CD4-positive, alpha-beta T cell treated with Interleukin-15 for 4 hours (primary cell): ENCODE results near the gene ILKAP.

Experiments
- DNase-seq: peaks from one replicate; pipeline ENCODE4 v3.0.0-alpha.2; 2020; ENCODE audit warnings: low spot score

Gene ILKAP

DNA sequence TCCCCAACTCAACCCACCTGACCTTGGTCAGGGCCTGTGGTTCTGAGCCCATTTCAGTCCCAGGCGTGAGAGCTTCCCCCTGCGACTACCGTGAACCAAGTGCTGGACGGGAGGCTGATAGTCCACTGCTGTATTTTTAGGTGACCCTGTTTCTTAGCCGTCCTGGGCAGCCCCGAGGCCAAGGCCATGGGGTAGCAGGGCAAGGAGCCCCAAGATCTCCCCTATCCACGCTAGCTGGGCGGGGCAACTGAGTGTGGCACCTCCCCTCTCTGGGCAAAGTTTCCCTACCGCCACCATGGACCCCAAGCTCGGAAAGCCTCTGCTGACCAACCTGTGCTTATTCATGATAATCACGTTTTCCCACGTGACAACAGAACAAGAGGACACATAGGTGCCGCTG, 65.6 kb downstream of the ILKAP start:
- DNase-seq, result no peak

DNA sequence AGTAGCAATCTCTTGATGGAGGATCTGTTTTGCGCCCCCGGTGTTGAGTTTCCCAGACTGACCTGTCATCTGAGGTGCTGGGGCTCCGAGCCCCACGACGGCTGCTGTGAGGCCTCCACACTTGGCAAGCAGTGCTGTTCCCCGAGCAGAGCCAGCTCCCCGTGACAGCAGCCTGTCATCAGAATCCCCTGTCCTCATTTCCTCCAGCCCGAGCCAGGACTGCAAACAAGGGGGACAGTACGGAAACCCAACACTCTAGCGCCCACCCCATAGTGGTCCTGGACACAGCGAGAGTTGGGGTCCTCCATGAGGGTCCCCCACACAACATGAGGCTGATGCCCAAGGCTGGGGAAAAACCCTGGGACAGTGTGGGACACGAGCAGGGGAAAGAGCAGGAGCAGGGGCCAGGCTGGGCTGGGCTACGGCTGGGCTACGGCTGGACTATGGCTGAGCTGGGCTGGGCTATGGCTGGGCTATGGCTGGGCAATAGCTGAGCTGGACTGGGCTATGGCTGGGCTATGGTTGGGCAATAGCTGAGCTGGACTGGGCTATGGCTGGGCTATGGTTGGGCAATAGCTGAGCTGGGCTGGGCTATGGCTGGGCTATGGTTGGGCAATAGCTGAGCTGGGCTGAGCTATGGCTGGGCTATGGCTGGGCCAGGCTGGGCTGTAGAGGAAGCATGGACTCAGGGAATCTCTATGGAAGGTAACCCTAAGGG, 66.5 kb downstream of the ILKAP start:
- DNase-seq, result no peak

DNA sequence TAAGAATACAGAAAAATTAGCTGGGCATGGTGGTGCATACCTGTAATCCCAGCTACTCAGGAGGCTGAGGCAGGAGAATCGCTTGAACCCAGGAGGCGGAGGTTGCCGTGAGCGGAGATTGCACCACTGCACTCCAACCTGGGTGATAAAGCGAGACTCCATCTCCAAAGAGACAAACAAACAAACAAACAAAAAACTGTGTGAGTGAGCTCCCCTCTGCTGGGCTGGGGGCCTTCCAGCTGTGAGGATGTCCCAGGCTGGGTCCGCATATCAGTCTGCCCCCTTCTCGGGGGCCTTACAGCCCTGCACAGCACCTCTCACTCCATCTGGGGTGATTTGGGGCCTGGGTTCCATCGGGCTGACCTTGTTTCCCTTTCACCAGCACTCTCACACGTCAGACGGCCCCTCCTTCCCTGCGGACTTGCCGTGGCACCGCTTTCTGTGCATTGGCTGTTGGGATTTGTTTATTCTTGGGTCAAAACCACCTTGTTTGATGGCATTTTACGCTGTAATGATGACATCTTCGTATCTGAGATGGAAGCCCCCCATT, 67.8 kb downstream of the ILKAP start:
- no peak for DNase-seq

DNA sequence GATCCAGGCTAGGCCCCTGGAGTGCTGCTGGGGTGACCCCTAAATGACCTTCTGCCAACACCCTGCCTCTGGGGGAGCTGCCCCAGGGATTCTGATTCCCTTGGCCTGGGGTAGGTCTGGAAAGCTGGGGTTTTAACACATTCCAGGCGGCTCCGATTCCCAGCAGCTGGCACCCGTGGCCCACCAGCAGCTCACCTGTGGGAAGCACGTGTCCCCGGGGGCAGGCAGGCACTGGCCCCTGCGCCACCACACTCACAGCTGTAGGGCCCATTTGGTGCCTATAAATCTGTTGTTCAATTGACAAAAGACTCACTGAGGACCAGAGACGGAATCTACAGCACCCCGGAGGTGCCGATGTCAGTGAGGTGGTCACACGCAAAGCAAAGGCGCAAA, 69.1 kb downstream of the ILKAP start:
- no peak for DNase-seq

DNA sequence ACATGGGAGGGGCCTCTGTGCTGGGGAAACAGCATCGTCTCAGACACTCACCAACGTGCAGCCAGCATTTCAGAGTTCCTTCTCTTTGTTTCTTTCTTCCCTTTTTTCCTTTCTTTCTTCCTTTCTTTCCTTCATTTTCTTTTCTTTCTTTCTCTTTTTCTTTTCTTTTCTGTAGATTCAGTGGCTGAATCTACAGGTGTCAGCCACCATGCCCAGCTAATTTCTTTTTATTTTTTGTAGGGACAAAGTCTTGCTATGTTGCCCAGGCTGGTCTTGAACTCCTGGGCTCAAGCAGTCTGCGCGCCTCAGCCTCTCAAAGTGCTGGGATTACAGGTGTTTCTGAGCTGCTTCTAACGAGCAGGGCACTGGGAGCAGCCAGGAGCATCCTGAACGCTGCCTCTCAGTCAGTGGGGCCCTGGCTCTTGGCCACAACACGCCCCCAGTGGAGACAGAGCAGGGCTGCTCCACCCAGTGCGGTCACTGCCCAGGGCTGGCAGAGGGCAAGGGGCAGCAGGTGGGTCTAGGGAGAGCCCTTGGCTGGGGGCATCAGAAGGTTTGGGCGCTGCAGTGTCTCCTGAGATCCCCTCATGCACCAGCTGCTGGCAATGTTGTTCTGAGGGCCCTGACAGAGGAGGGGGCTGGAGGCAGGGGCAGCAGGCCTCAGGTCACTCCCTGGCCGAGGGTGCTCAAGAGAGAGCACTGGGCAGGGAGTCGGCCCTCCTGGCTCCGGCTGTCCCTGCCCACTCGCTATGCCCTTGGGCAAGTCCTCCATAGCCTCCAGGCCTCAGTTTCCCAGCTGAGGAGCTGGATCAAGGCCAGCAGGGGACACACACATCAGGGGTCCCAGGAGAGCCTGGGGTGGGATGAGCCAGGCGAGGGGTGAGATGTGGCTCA, 69.7 kb downstream of the ILKAP start:
- DNase-seq, result no peak

DNA sequence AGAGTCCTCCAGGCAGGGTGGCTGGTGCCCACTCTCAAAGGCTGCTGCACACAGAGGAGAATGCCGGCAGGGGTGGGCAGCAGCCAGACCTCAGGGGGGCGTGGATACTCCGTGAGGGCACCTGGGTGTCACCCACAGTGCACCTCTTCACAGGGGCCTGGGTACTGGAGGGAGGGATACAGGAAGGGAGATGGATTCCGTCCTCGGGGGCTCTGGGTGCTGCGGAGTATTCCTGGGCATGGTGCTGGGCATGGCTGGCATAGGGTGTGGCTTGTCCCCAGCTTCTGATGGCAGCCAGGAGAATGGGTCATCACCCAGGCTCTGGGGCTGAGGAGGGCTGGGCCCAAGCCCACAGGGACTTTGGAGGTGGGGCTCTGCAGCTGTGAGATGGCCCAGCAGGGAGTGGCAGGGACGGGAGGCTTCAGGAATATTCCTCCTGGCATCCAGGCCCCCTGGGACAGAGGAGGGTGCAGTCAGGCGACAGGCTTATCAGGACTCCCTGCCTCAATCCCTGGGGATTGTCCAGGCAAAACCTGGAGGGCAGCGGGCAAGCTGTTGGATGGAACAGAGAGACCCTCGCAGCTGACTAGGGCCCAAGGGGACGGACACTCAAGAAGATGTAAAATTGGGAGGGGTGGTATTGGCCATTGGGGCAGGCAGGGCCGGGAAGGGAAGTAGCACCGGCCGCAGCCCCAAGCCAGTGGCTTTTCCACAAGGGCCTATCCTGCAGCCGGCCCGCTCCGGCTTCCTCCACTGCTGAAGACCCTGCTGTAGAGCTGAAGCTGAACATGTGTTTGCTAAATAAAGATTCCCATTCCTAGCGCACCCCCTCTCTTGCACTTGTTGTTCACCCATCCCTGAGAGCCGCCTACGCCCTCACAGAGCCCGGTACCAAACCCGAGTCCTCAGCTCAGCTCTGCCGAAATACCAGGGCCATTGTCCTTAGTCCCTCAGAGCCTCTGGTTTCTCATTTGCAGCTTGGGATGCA, 70.7 kb downstream of the ILKAP start:
- DNase-seq, result no peak

DNA sequence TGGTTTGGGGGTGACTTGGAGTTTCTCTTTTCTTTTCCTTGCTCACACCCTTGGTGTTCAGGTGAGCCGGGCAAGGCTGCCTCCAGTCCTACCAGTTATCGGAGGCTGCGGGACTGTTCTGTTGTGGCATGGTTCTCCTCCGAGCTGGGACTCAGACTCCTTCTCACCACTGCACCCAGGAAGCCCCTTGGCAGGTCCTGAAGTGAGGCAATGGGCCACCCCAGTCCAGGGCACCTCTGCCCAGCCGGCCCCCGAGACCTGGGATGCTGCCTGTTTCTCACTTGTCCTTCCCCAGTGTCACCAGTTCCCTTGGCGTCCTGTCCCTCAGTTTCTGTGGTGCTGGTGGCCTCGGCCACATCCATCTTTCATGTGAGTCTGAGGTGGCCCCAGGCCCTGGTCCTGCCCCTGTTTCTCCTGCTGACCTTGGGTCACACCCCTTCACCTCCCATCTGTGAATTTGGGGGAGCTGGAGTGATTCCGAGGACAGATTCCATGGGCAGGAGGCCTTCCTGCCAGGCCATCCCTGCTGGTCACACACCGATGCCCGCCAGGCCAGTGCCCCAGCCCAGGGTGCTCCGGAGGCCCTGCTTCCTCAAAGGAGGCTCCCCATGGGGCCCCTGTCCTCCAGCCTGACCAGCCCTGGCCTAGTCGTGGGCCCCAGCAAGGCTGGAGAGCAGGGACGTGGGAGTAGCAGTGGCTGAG, 71.6 kb downstream of the ILKAP start:
- no peak for DNase-seq

DNA sequence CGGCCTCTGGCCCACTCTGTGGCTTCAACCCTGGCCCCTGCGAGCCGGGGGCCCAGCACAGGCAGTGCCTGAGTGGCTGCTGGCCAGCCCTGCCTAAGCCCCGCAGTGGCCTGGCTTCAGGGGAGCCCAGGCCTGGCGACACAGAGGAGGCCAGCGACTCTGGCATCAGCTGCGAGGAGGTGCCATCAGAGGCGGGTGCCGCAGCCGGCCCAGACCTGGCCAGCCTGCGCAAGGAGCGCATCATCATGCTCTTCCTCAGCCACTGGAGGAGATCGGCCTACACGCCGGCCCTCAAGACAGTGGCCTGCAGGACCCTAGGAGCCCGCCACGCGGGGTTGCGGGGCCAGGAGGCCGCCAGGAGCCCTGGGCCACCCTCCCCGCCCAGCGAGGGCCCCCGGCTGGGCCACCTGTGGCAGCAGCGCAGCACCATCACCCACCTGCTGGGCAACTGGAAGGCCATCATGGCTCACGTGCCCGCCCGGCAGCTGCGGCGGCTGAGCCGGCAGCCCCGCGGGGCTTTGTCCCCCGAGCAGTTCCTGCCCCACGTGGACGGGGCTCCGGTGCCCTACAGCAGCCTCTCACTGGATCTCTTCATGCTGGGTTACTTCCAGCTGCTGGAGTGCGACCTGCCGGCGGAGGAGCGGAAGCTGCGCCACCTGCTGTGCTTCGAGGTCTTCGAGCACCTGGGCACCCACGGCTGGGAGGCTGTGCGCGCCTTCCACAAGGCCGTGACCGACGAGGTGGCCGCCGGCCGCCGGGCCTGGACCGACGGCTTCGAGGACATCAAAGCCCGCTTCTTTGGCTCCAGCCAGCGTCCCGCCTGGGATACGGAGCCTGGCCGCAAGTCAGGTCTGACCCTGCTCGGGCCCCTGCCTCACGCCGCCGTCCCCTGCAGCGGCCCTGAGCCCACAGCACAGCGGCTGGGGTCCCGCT, 72.5 kb downstream of the ILKAP start:
- DNase-seq, result no peak

DNA sequence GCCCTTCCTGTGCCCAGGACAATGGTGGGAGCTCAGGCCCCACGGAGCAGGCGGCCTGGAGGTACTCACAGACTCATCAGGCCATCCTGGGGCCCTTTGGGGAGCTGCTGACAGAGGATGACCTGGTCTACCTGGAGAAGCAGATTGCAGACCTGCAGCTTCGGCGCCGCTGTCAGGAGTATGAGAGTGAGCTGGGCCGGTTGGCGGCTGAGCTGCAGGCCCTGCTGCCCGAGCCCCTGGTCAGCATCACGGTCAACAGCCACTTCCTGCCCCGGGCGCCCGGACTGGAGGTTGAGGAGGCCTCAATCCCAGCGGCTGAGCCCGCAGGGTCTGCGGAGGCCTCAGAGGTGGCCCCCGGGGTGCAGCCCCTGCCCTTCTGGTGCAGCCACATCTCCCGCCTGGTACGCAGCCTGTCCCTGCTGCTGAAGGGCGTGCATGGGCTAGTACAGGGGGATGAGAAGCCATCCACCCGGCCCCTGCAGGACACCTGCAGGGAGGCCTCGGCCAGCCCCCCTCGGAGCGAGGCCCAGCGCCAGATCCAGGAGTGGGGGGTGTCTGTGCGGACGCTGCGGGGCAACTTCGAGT, 73.3 kb downstream of the ILKAP start:
- DNase-seq, result no peak

DNA sequence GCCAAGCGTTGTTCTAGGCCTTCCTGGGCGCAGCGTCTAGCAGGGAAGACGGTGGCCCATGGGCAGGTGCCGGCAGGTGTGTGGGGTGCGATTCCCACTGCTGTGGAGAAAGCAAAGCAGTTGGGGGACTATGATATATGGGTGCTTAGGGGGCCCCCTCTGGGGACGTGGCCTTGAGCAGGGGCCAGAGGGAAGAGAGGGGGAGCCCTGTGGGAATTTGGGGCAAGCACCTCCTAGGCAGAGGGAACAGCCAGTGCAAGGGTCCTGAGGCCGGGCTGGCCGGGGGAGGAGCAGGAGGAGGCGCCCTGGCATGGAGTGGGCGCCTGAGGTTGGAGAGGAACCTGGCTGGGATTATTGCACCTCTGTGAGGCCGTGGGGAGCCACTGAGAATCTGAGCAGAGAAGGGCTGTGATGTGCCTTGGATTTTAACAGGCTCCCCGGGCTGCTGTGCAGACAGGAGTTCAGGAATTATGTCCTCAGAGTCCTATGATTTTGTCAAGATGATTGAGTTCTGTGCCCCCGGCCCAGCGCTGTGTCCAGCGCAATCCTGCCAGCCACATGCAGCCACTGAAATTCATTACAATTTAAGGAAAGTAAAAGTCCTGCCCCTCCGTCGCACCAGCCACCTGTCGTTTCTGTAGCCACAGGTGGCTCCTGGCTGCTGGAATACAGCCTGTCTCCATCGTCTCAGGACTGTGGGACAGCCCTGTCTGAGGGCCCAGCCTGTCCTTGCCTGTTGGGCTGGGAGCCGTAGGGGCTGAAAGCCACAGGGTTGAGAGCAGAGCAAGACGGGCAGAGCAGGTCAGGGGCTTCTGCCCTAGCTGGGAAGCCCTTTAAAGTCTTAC, 74.1 kb downstream of the ILKAP start:
- DNase-seq, result no peak

DNA sequence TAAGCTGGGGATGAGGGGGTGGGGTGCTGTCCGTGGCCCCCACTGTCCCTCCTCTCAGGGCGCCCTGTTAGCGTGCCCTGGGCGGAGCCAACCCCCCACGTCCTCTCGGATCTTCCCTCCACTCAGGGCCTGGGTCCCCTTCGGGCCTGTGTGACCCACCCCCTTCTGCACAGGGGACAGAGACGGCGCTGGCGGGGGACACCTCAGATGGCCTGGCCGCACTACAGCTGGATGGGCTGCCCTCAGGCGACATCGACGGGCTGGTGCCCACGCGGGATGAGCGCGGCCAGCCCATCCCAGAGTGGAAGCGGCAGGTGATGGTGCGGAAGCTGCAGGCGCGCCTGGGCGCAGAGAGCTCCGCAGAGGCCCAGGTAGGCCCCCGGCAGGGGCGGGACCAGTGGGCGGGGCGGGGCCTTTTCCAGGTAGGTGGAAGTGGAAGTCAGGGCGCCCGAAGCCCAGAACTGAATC, 74.9 kb downstream of the ILKAP start:
- DNase-seq, result no peak

DNA sequence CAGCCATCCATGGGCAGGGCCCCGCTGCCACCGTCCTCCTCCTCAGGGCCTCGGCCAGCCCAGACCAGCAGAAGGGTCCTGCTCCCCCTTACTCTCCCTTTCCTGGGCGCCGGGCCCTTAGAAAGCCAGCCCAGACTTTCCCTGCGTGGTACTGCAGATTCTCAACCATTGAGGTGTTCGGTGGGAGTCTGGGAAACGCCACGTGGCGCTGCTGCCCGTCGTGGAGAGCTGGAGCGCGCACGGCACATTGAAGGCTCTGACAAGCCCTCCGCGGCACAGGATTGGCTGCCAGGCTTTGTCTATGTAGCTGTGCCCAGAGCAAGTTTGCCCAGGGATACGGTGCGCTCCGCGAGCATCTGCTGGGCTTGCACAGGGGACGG, 75.4 kb downstream of the ILKAP start:
- DNase-seq, result no peak

DNA sequence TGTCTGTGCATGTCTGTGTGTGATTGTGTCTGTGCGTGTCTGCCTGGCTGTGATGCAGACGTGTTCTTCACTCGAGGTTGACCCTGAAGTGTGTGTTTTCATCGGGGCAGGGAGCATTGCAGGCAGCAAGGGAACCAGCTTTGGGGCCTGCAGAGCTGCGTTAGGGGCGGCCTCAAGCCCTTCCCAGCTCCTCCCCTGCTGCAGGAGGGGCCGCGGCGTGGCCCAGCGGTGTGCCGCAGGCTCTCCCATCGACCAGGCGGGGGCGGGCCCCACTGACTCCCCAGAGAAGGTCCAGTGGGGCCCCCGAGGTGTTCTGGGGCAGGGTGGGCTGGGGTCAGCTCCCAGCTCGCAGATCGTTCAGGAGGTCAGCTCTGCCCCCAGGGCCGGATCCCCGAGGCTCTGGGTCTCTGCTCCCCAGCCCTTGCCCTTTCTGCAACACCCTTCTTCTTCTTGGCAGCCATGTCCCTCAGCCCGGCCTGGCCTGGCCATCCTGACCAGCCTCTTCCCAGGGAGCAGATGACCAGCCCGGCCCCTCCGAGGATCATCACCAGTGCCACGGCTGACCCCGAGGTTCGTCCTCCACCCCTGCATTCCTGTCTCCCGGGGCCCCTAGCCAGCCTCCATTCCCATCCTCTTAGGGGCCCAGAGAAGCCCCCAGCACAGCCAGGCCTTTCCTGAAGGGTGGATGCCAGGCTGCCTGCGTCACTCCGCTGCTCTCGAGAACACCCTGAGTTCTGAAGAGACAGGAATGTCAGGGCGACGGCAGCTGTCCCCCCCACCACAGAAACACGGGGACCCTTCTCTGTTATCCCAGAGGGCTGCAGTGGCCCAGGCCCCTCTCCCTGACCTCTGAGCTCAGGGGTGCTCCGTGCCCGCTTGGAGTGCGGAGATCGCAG, 76.1 kb downstream of the ILKAP start:
- DNase-seq, result no peak

DNA sequence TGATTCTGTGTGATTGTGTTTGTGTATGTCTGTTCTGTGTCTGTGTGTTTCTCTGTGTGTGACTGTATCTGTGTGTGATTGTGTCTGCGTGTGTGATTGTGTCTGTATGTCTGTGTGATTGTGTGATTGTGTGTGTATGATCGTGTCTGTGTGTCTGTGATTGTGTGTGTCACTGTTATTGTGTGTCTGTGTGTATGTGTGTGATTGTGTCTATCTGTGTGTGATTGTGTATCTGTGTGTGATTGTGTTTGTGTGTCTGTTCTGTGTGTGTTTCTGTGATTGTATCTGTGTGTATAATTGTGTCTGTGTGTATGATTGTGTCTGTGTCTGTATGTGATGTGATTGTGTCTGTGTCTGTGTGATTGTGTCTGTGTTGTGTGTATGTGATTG, 76.7 kb downstream of the ILKAP start:
- DNase-seq, result no peak

DNA sequence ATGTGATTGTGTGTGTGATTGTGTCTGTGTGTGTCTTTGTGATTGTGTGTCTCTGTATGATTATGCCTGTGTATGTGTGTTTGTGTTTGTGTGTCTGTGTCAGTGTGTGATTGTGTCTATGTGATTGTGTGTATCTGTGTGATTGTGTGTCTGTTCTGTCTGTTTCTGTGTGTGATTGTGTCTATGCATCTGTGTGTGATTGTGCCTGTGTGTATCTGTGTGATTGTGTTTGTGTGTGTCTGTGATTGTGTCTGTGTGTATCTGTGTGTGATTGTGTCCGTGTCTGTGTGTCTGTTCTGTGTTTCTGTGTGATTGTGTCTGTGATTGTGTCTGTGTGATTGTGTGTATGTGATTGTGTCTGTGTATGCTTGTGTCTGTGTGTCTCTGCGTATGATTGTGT, 77.2 kb downstream of the ILKAP start:
- DNase-seq, result no peak

DNA sequence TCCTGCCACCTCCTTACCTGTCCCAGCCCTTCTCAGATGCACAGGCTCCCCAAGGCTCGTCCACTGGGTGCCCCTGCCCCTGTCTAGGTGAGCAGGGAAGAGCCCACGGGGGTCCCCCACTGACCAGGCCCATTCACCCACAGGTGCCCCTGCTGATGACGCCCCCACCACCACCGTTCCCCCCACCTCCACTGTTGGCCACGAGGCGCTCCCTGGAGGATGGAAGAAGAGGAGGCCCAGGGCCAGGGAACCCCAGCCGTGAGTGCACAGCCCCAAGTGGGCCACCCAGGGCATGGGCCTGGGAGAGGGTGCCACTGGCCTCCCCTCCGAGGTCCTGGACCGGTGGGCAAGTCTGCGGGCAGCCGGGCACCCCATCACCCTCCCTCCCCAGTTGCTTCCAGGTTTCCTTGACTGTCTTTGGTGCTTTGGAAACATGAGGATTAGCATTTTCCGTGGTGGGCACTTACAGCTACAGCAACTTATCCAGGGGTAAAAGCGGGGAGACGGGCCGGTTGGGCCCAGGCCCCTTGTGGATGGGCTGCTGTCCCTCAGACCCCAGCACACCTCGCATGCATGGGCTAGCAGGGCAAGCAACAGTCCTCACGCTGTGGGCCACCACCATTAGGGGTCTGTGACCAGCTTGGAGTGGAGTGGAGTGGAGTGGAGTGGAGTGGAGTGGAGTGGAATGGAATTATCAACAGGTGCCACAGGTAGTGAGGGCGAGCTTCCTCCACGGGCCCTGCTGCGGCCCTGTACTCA, 78.2 kb downstream of the ILKAP start:
- DNase-seq, result no peak

DNA sequence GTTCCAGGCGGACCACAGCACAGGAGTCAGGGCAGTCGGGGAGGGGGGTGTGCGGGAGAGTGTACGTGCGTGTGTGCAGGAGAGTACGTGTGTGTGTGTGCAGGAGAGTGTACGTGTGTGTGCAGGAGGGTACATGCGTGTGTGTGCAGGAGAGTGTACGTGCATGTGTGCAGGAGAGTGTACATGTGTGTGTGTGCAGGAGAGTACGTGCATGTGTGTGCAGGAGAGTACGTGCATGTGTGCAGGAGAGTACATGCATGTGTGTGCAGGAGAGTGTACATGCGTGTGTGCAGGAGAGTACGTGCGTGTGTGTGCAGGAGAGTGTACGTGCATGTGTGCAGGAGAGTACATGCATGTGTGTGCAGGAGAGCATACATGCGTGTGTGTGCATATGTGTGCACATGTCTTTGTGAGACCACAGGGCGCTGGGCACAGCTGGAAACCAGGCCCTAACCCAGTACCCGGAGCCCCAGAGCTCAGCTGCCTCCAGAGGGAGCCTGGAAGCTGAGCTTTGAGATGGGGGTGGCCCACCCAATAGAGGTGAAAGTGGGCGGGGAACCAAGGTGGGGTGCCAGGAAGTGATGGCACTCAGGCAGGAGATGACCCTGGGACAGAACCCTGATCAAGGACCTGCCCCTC, 78.9 kb downstream of the ILKAP start:
- no peak for DNase-seq
